Glutamatergic neuron (in vitro differentiated cells): ENCODE results near the gene EIF3I. TPM values are rescaled to one million over a fixed set of nuclear protein-coding genes. Genes with fewer than 3 reads are reported as not detected.
A peak's percentile ranks its signal among the peaks of the same experiment; 100 is the strongest.

Experiments
- DNase-seq: peaks from one replicate; pipeline ENCODE4 v3.0.0; 2022
- H3K27ac Mint-ChIP-seq: one replicate; pipeline ENCODE4 v1.8.0; 2020; ENCODE audit warnings: mild to moderate bottlenecking, mixed read lengths, inconsistent platforms; ENCODE audit not compliant: unreplicated experiment
- H3K27me3 Mint-ChIP-seq: one replicate; pipeline ENCODE4 v1.8.0; 2020; ENCODE audit warnings: mild to moderate bottlenecking, moderate library complexity, mixed read lengths, inconsistent platforms; ENCODE audit not compliant: unreplicated experiment
- H3K36me3 Mint-ChIP-seq: one replicate; pipeline ENCODE4 v1.8.0; 2020; ENCODE audit warnings: mild to moderate bottlenecking, mixed read lengths, inconsistent platforms; ENCODE audit not compliant: unreplicated experiment
- H3K4me1 Mint-ChIP-seq: one replicate; pipeline ENCODE4 v1.8.0; 2020; ENCODE audit warnings: mild to moderate bottlenecking, low read depth, mixed read lengths, inconsistent platforms; ENCODE audit not compliant: unreplicated experiment
- H3K4me3 Mint-ChIP-seq: one replicate; pipeline ENCODE4 v1.8.0; 2020; ENCODE audit warnings: mild to moderate bottlenecking, mixed read lengths, inconsistent platforms; ENCODE audit not compliant: unreplicated experiment
- H3K9me3 Mint-ChIP-seq: one replicate; pipeline ENCODE4 v1.8.0; 2020; ENCODE audit warnings: mild to moderate bottlenecking, moderate library complexity, mixed read lengths, inconsistent platforms; ENCODE audit not compliant: unreplicated experiment
- total RNA-seq: library from RNA; stranded (reverse); fragmentation: NEBNext Ultra II Directional; extraction: Animal tissue kit (Norgen Biotek cat#: 25700); gene quantifications from one replicate; pipeline ENCODE4 v1.2.1, GENCODE V29; 2021; ENCODE audit not compliant: unreplicated experiment
- TF ChIP-seq, protein P1 (sequence below): fragments of 200-600 bp; sonication (generic); IDR thresholded peaks from one replicate; pipeline ENCODE4 v1.5.0; 2021; ENCODE audit not compliant: partially characterized antibody, unreplicated experiment

Gene EIF3I
- total RNA-seq, 1 donor from 2014 or later = 103 TPM

- Mint-ChIP-seq H3K9me3 (peaks cover 8% of the 10 kb centered on the region), H3K4me1 (peaks cover 11% of the 10 kb centered on the region), H3K27ac (peak within 1 kb of the TSS; percentile 95), H3K36me3 (no peaks in the 10 kb centered on the region), H3K4me3 (peak within 1 kb of the TSS; percentile 92), H3K27me3 (peaks cover 5% of the 10 kb centered on the region)
- peak; percentile 96 for DNase-seq
- TF ChIP-seq, protein P1, sequence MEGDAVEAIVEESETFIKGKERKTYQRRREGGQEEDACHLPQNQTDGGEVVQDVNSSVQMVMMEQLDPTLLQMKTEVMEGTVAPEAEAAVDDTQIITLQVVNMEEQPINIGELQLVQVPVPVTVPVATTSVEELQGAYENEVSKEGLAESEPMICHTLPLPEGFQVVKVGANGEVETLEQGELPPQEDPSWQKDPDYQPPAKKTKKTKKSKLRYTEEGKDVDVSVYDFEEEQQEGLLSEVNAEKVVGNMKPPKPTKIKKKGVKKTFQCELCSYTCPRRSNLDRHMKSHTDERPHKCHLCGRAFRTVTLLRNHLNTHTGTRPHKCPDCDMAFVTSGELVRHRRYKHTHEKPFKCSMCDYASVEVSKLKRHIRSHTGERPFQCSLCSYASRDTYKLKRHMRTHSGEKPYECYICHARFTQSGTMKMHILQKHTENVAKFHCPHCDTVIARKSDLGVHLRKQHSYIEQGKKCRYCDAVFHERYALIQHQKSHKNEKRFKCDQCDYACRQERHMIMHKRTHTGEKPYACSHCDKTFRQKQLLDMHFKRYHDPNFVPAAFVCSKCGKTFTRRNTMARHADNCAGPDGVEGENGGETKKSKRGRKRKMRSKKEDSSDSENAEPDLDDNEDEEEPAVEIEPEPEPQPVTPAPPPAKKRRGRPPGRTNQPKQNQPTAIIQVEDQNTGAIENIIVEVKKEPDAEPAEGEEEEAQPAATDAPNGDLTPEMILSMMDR = peak; percentile 12
Observed at GRCh38 chr1:32179443-32180185, 42.6 kb upstream of the EIF3I start, which contains the start of gene TXLNA. Gene TXLNA, plus strand, starts transcription at chr1:32179675. Its CDS starts 671 bp downstream, at chr1:32180346.

DNA sequence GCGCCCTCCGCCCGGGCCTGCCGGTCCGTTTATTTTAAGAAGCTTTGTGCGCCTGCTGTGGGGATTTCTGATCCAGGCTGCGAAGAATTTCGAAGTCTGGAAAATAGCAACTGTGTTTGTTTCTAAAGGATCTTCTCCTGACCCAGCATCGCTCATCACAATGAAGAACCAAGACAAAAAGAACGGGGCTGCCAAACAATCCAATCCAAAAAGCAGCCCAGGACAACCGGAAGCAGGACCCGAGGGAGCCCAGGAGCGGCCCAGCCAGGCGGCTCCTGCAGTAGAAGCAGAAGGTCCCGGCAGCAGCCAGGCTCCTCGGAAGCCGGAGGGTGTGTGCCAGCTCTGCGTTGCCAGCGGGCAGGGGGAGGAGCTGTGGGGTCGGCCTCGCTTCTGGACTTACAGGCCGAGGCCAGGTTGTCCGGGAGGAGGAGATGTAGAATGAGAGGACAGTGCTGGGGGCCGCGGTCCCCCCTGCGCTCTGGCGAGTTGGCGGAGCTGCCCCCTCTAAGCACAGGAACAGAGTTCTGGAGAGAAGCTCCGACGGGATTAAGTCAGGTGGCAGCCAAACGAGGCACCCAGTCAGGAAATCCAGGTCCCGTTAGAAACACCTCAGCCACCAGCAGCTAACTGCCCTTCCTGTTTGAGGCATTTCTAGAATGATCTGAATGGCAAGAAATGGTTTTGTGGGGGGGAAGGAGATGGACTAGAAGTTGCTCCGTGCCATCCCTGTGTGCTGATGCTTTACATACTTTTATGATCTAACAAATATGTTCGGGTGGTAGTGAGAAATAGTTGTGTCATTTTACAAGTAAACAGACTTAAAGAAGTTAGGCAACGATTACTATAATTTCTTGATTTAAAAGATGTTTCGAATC lies 41.8 kb upstream of the EIF3I start:
- H3K4me3 Mint-ChIP-seq = peak overlapping the region; percentile 92
- H3K4me1 Mint-ChIP-seq = peaks cover 11% of the 10 kb centered on the region
- TF ChIP-seq, protein P1 = no peak
- no peaks in the 10 kb centered on the region for H3K36me3 Mint-ChIP-seq
- DNase-seq = peak; percentile 74
- peaks cover 8% of the 10 kb centered on the region for H3K9me3 Mint-ChIP-seq
- H3K27ac Mint-ChIP-seq = peak overlapping the region; percentile 92
- H3K27me3 Mint-ChIP-seq = peaks cover 5% of the 10 kb centered on the region

DNA sequence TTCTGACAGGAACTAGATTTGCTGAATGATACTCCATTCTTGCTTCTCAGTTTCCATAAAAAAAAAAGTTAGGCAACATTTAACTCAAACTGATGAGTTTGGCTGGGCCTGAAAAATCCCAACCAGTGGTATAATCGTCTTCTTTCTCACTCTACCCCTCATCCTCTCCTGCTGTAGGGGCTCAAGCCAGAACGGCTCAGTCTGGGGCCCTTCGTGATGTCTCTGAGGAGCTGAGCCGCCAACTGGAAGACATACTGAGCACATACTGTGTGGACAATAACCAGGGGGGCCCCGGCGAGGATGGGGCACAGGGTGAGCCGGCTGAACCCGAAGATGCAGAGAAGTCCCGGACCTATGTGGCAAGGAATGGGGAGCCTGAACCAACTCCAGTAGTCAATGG lies 41.1 kb upstream of the EIF3I start:
- TF ChIP-seq, protein P1 = no peak

DNA sequence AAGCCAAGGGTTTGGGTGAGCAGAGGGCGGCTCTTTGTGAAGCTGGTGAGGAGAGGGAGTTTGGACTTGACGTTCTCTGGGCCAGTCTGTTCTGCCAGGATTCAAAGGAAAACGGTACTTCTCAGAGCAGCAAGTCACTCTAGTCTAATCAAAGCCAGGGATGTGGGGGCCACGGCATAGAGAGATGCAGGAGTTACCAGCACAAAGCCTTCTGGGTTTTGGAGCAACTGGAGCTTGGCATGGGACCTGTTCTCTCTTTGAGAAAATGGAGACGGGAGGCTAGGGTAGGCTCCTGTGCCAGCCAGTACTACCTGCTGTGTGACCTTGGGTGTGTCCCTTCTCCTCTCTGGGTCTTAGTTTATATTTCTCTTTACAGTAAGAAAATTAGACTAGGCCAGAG lies 40.6 kb upstream of the EIF3I start:
- Mint-ChIP-seq H3K4me1 (peaks cover 14% of the 10 kb centered on the region), H3K36me3 (no peaks in the 10 kb centered on the region), H3K27me3 (peaks cover 5% of the 10 kb centered on the region), H3K27ac (peak overlapping the region; percentile 68), H3K4me3 (peak overlapping the region; percentile 92), H3K9me3 (peaks cover 8% of the 10 kb centered on the region)
- no peak for DNase-seq
- TF ChIP-seq, protein P1 = no peak

More for the DNA sequence above, 41.1 kb upstream of the EIF3I start:
- peaks cover 5% of the 10 kb centered on the region for H3K27me3 Mint-ChIP-seq
- peak overlapping the region; percentile 92 for H3K4me3 Mint-ChIP-seq
- peak overlapping the region; percentile 68 for H3K27ac Mint-ChIP-seq
- H3K36me3 Mint-ChIP-seq = no peaks in the 10 kb centered on the region
- peaks cover 11% of the 10 kb centered on the region for H3K4me1 Mint-ChIP-seq
- H3K9me3 Mint-ChIP-seq = peaks cover 8% of the 10 kb centered on the region
- no peak for DNase-seq

DNA sequence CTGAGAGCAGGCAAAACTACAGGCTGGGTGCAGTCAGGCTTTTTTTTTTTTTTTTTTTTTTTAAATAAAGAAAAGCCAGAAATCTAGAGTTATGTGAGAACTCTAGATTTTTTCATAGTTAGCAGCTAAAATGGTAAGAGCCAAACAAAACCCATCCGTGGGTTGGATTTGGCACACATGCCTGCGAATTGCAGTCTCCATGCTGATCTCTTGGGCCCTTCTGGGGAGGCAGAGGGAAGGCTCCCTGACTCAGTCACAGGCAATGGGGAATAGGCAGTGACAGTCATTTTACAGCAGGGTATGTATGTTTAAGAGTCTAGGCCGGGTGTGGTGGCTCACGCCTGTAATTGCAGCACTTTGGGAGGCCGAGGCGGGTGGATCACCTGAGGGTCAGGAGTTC lies 40.1 kb upstream of the EIF3I start:
- no peak overlapping the region for H3K4me3 Mint-ChIP-seq
- no peak overlapping the region for H3K27ac Mint-ChIP-seq
- peaks cover 14% of the 10 kb centered on the region for H3K4me1 Mint-ChIP-seq
- TF ChIP-seq, protein P1 = no peak
- DNase-seq = no peak
- peaks cover 8% of the 10 kb centered on the region for H3K9me3 Mint-ChIP-seq
- no peaks in the 10 kb centered on the region for H3K36me3 Mint-ChIP-seq
- H3K27me3 Mint-ChIP-seq = peaks cover 5% of the 10 kb centered on the region
